ENCODE measurements around the gene FIGN. TPM values are rescaled to one million over a fixed set of nuclear protein-coding genes. Genes with fewer than 3 reads are reported as not detected.

FIGN gene
- total and polyA plus RNA-seq, 2 donors (not counting 1 experiment from before 2014, with no cell fraction given) = 1.5 to 1.6 TPM

GRCh38 chr2:163570391-163570790 is 165.4 kb downstream of the FIGN start:
- Histone ChIP-seq H3K27me3 (ENCODE audit: control insufficient read depth, insufficient read depth, low read length) (no peaks in the 10 kb centered on the region), H2AFZ (ENCODE audit: low read length) (no peak overlapping the region), H3K4me1 (ENCODE audit: control insufficient read depth, extremely low read depth, insufficient read depth, low read length) (no peaks in the 10 kb centered on the region), H3K9me3 (ENCODE audit: control insufficient read depth, insufficient read depth, low read depth, low read length) (no peaks in the 10 kb centered on the region), H4K20me1 (ENCODE audit: control insufficient read depth, extremely low read depth, insufficient read depth, low read length) (no peaks in the 10 kb centered on the region), H3K9ac (ENCODE audit: insufficient read depth, low read length) (no peak overlapping the region), H3K36me3 (ENCODE audit: control insufficient read depth, insufficient read depth, low read length) (no peaks in the 10 kb centered on the region), H3K4me3 (replicated peaks in 1 of 4; ENCODE audit: control extremely low read depth in 1 of 4, insufficient read depth in 1 of 4, low read depth in 3 of 4, low read length in 4 of 4) (no peak overlapping the region), H3K4me2 (ENCODE audit: extremely low read depth, insufficient read depth, low read length) (no peak overlapping the region), H3K79me2 (ENCODE audit: control insufficient read depth, insufficient read depth, low read length) (no peaks in the 10 kb centered on the region), H3K27ac (ENCODE audit: insufficient read depth, low read length) (no peak overlapping the region)
- TF ChIP-seq CTCF (conservative IDR thresholded peaks at IDR 0.05 in 1 of 2, IDR thresholded peaks at IDR 0.05 in 1 of 2; ENCODE audit: low read depth in 1 of 2, low read length in 2 of 2) = no peak
- TF ChIP-seq EZH2 (IDR thresholded peaks at IDR 0.05; ENCODE audit: low read length, missing control alignments) = no peak
- DNase-seq (ENCODE audit: low read depth in 2 of 2) = no peak

- no peak for TF ChIP-seq CTCF (conservative IDR thresholded peaks at IDR 0.05 in 1 of 2, IDR thresholded peaks at IDR 0.05 in 1 of 2; ENCODE audit: low read depth in 1 of 2, low read length in 2 of 2)
- TF ChIP-seq EZH2 (IDR thresholded peaks at IDR 0.05; ENCODE audit: low read length, missing control alignments) = no peak
- no peak overlapping the region for H3K4me3 ChIP-seq (replicated peaks in 1 of 4; ENCODE audit: control extremely low read depth in 1 of 4, insufficient read depth in 1 of 4, low read depth in 3 of 4, low read length in 4 of 4)
- H3K9me3 ChIP-seq (ENCODE audit: control insufficient read depth, insufficient read depth, low read depth, low read length) = no peaks in the 10 kb centered on the region
- no peak overlapping the region for H3K9ac ChIP-seq (ENCODE audit: insufficient read depth, low read length)
- no peak overlapping the region for H3K27ac ChIP-seq (ENCODE audit: insufficient read depth, low read length)
- no peak for DNase-seq (ENCODE audit: low read depth in 2 of 2)
- H3K36me3 ChIP-seq (ENCODE audit: control insufficient read depth, insufficient read depth, low read length) = no peaks in the 10 kb centered on the region
- no peak overlapping the region for H2AFZ ChIP-seq (ENCODE audit: low read length)
- no peak overlapping the region for H3K4me2 ChIP-seq (ENCODE audit: extremely low read depth, insufficient read depth, low read length)
- no peaks in the 10 kb centered on the region for H3K79me2 ChIP-seq (ENCODE audit: control insufficient read depth, insufficient read depth, low read length)
- H4K20me1 ChIP-seq (ENCODE audit: control insufficient read depth, extremely low read depth, insufficient read depth, low read length) = no peaks in the 10 kb centered on the region
- H3K4me1 ChIP-seq (ENCODE audit: control insufficient read depth, extremely low read depth, insufficient read depth, low read length) = no peaks in the 10 kb centered on the region
- H3K27me3 ChIP-seq (ENCODE audit: control insufficient read depth, insufficient read depth, low read length) = no peaks in the 10 kb centered on the region
These were observed 170.6 kb downstream of the FIGN start for GRCh38 chr2:163565192-163565591.

- Histone ChIP-seq H3K4me3 (replicated peaks in 1 of 4; ENCODE audit: control extremely low read depth in 1 of 4, insufficient read depth in 1 of 4, low read depth in 3 of 4, low read length in 4 of 4) (no peak overlapping the region), H3K27ac (ENCODE audit: insufficient read depth, low read length) (no peak overlapping the region), H3K4me1 (ENCODE audit: control insufficient read depth, extremely low read depth, insufficient read depth, low read length) (no peaks in the 10 kb centered on the region), H3K4me2 (ENCODE audit: extremely low read depth, insufficient read depth, low read length) (no peak overlapping the region), H2AFZ (ENCODE audit: low read length) (no peak overlapping the region), H4K20me1 (ENCODE audit: control insufficient read depth, extremely low read depth, insufficient read depth, low read length) (no peaks in the 10 kb centered on the region), H3K79me2 (ENCODE audit: control insufficient read depth, insufficient read depth, low read length) (no peaks in the 10 kb centered on the region), H3K9me3 (ENCODE audit: control insufficient read depth, insufficient read depth, low read depth, low read length) (no peaks in the 10 kb centered on the region), H3K36me3 (ENCODE audit: control insufficient read depth, insufficient read depth, low read length) (no peaks in the 10 kb centered on the region), H3K9ac (ENCODE audit: insufficient read depth, low read length) (no peak overlapping the region), H3K27me3 (ENCODE audit: control insufficient read depth, insufficient read depth, low read length) (no peaks in the 10 kb centered on the region)
- no peak for TF ChIP-seq EZH2 (IDR thresholded peaks at IDR 0.05; ENCODE audit: low read length, missing control alignments)
- no peak for TF ChIP-seq CTCF (conservative IDR thresholded peaks at IDR 0.05 in 1 of 2, IDR thresholded peaks at IDR 0.05 in 1 of 2; ENCODE audit: low read depth in 1 of 2, low read length in 2 of 2)
- DNase-seq (ENCODE audit: low read depth in 2 of 2) = peak in 1 of 2 donors; percentile 33
These were observed 171.6 kb downstream of the FIGN start for GRCh38 chr2:163564236-163564635.

Measured in fibroblast of lung (primary cell).